Loucy (cell line): ENCODE data around the gene ZPBP2.
"Not testable (repeated sequence)": the region's sequence is repeated elsewhere in the genome, so short reads cannot be mapped to it uniquely, and the experiment has no call there.

Experiments
- H2AFZ ChIP-seq: fragments of 200-600 bp; sonication (generic); 2 replicates; pipeline ENCODE4 v1.6.0; 2016; ENCODE audit warnings: antibody characterized with exemption, mild to moderate bottlenecking, low read length, moderate library complexity
- H3F3A ChIP-seq: fragments of 200-600 bp; 2 replicates; pipeline ENCODE4 v1.6.0; 2016; ENCODE audit warnings: antibody characterized with exemption, low read depth, mild to moderate bottlenecking
- H3K27me3 ChIP-seq: fragments of 200-600 bp; sonication (generic); 2 replicates; pipeline ENCODE4 v1.6.1; 2014; ENCODE audit warnings: low read length, mild to moderate bottlenecking; ENCODE audit not compliant: insufficient read depth, poor library complexity, severe bottlenecking
- H3K36me3 ChIP-seq: fragments of 200-600 bp; sonication (generic); 2 replicates; pipeline ENCODE4 v1.6.1; 2016; ENCODE audit warnings: low read length; ENCODE audit not compliant: insufficient read depth
- H3K4me1 ChIP-seq: fragments of 200-600 bp; sonication (generic); 2 replicates; pipeline ENCODE4 v1.5.1; 2014; ENCODE audit warnings: low read length, mild to moderate bottlenecking; ENCODE audit not compliant: insufficient read depth, poor library complexity, severe bottlenecking
- H3K4me2 ChIP-seq: fragments of 200-600 bp; sonication (generic); 2 replicates; pipeline ENCODE4 v1.6.0; 2014; ENCODE audit warnings: antibody characterized with exemption, low read length, low read depth, mild to moderate bottlenecking; ENCODE audit not compliant: poor library complexity, severe bottlenecking
- H3K4me3 ChIP-seq: fragments of 200-600 bp; sonication (generic); 2 replicates; pipeline ENCODE4 v1.5.1; 2014; ENCODE audit warnings: low read length, mild to moderate bottlenecking, mixed read lengths; ENCODE audit not compliant: poor library complexity, severe bottlenecking
- H3K79me2 ChIP-seq: fragments of 200-600 bp; sonication (generic); 2 replicates; pipeline ENCODE4 v1.6.1; 2014; ENCODE audit warnings: low read length; ENCODE audit not compliant: insufficient read depth
- H3K9ac ChIP-seq: fragments of 200-600 bp; sonication (generic); 2 replicates; pipeline ENCODE4 v1.6.0; 2014; ENCODE audit warnings: mild to moderate bottlenecking, low read depth, low read length, moderate library complexity; ENCODE audit not compliant: poor library complexity, severe bottlenecking
- H3K9me2 ChIP-seq: fragments of 200-600 bp; sonication (generic); replicated peaks from 2 replicates; pipeline ENCODE4 v1.6.1; 2016; ENCODE audit warnings: low read depth, low read length, mixed read lengths
- H3K9me3 ChIP-seq: fragments of 200-600 bp; sonication (generic); 2 replicates; pipeline ENCODE4 v1.6.1; 2014; ENCODE audit warnings: mild to moderate bottlenecking, antibody characterized with exemption, low read length, low read depth; ENCODE audit not compliant: insufficient read depth
- H4K20me1 ChIP-seq: fragments of 200-600 bp; sonication (generic); 2 replicates; pipeline ENCODE4 v1.6.0; 2014; ENCODE audit warnings: antibody characterized with exemption, low read length, mild to moderate bottlenecking; ENCODE audit not compliant: insufficient read depth, poor library complexity, severe bottlenecking
- CTCF ChIP-seq: fragments of 200-600 bp; sonication (generic); conservative IDR thresholded peaks from 2 replicates; pipeline ENCODE4 v1.5.1; 2014; ENCODE audit warnings: mild to moderate bottlenecking, antibody characterized with exemption, low read length
- EZH2phosphoT487 ChIP-seq: fragments of 200-600 bp; IDR thresholded peaks from 2 replicates; pipeline ENCODE4 v1.6.1; 2018; ENCODE audit warnings: antibody characterized with exemption, mild to moderate bottlenecking, moderate library complexity, borderline replicate concordance

ZPBP2 gene

GRCh38 chr17:39894681-39895376 is 26.8 kb downstream of the ZPBP2 start:
- Histone ChIP-seq H3K27me3 (peaks cover 15% of the 10 kb centered on the region), H3K4me2 (no peak overlapping the region)

GRCh38 chr17:39898088-39898487 is 30.1 kb downstream of the ZPBP2 start:
- H3K79me2 ChIP-seq = no peaks in the 10 kb centered on the region
- no peaks in the 10 kb centered on the region for H3K9me2 ChIP-seq
- no peak overlapping the region for H2AFZ ChIP-seq
- no peaks in the 10 kb centered on the region for H3K36me3 ChIP-seq
- TF ChIP-seq EZH2phosphoT487 (no peak), CTCF (no peak)
- H3K9ac ChIP-seq = no peak overlapping the region
- no peaks in the 10 kb centered on the region for H3K4me1 ChIP-seq
- no peaks in the 10 kb centered on the region for H3F3A ChIP-seq
- H3K4me2 ChIP-seq = no peak overlapping the region
- H4K20me1 ChIP-seq = no peaks in the 10 kb centered on the region
- H3K9me3 ChIP-seq = no peaks in the 10 kb centered on the region
- H3K4me3 ChIP-seq = no peak overlapping the region
- H3K27me3 ChIP-seq = no peaks in the 10 kb centered on the region

More at GRCh38 chr17:39894681-39895376, 26.8 kb downstream of the ZPBP2 start:
- no peaks in the 10 kb centered on the region for H4K20me1 ChIP-seq
- H3K9me2 ChIP-seq = no peaks in the 10 kb centered on the region
- no peaks in the 10 kb centered on the region for H3K79me2 ChIP-seq
- TF ChIP-seq CTCF = no peak
- TF ChIP-seq EZH2phosphoT487 = no peak
- H3F3A ChIP-seq = no peaks in the 10 kb centered on the region
- H3K9me3 ChIP-seq = no peaks in the 10 kb centered on the region
- peaks cover 2% of the 10 kb centered on the region for H3K4me1 ChIP-seq
- no peaks in the 10 kb centered on the region for H3K36me3 ChIP-seq
- no peak overlapping the region for H3K4me3 ChIP-seq
- no peak overlapping the region for H3K9ac ChIP-seq
- no peak overlapping the region for H2AFZ ChIP-seq

GRCh38 chr17:39899215-39899614 is 31.2 kb downstream of the ZPBP2 start:
- H4K20me1 ChIP-seq = no peaks in the 10 kb centered on the region
- no peaks in the 10 kb centered on the region for H3K9me3 ChIP-seq
- peaks cover 8% of the 10 kb centered on the region for H3K4me1 ChIP-seq
- H3K4me2 ChIP-seq = no peak overlapping the region
- no peaks in the 10 kb centered on the region for H3F3A ChIP-seq
- no peak overlapping the region for H2AFZ ChIP-seq
- no peaks in the 10 kb centered on the region for H3K36me3 ChIP-seq
- H3K79me2 ChIP-seq = no peaks in the 10 kb centered on the region
- no peak overlapping the region for H3K4me3 ChIP-seq
- H3K27me3 ChIP-seq = no peaks in the 10 kb centered on the region
- no peak overlapping the region for H3K9ac ChIP-seq
- TF ChIP-seq EZH2phosphoT487 = no peak
- no peak for TF ChIP-seq CTCF
- no peaks in the 10 kb centered on the region for H3K9me2 ChIP-seq

GRCh38 chr17:39902027-39902426 is 34.0 kb downstream of the ZPBP2 start:
- not testable (repeated sequence) for H3K36me3 ChIP-seq, H4K20me1 ChIP-seq, H3K4me3 ChIP-seq, H3K4me1 ChIP-seq, H3K27me3 ChIP-seq, H3F3A ChIP-seq, H3K9me2 ChIP-seq, H3K9me3 ChIP-seq, H2AFZ ChIP-seq, H3K9ac ChIP-seq, H3K79me2 ChIP-seq, H3K4me2 ChIP-seq
